ENCODE measurements around the gene GBP1. TPM values are rescaled to one million over a fixed set of nuclear protein-coding genes. Genes with fewer than 3 reads are reported as not detected.
"Not testable (repeated sequence)": the region's sequence is repeated elsewhere in the genome, so short reads cannot be mapped to it uniquely, and the experiment has no call there.

The GBP1 gene
- total and polyA plus RNA-seq, 7 donors: 4.2 to 72.1 (median 24.2) TPM

DNA sequence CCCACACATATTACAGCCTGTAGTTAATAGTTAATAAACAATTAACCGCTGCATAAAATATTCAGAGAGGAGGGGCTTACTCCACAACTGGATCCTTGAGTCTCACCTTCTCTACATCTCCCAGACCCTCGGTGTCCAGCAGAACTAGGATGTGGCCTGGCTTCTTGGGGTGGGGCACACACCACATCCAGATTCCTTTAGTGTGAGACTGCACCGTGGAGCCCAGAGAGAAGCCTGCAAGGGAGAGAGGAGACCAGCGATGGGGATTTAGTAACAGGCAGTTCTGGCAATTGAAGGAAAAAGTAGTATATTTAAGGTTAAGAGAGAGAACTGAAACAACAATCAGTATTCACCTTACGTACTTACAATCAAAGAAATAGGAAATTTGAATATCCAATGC is 4.9 kb downstream of the GBP1 start:
- H3K27me3 ChIP-seq: no peaks in the 10 kb centered on the region
- 77 to 88% methylated on average over 5 of the region's 5 CpGs for WGBS, 2 donors
- TF ChIP-seq POLR2AphosphoS5 (IDR thresholded peaks at IDR 0.05): no peak
- TF ChIP-seq, protein P1, sequence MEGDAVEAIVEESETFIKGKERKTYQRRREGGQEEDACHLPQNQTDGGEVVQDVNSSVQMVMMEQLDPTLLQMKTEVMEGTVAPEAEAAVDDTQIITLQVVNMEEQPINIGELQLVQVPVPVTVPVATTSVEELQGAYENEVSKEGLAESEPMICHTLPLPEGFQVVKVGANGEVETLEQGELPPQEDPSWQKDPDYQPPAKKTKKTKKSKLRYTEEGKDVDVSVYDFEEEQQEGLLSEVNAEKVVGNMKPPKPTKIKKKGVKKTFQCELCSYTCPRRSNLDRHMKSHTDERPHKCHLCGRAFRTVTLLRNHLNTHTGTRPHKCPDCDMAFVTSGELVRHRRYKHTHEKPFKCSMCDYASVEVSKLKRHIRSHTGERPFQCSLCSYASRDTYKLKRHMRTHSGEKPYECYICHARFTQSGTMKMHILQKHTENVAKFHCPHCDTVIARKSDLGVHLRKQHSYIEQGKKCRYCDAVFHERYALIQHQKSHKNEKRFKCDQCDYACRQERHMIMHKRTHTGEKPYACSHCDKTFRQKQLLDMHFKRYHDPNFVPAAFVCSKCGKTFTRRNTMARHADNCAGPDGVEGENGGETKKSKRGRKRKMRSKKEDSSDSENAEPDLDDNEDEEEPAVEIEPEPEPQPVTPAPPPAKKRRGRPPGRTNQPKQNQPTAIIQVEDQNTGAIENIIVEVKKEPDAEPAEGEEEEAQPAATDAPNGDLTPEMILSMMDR (IDR thresholded peaks at IDR 0.05): no peak
- TF ChIP-seq POLR2A (IDR thresholded peaks at IDR 0.05): no peak
- no peak for TF ChIP-seq EP300 (IDR thresholded peaks at IDR 0.05)

DNA sequence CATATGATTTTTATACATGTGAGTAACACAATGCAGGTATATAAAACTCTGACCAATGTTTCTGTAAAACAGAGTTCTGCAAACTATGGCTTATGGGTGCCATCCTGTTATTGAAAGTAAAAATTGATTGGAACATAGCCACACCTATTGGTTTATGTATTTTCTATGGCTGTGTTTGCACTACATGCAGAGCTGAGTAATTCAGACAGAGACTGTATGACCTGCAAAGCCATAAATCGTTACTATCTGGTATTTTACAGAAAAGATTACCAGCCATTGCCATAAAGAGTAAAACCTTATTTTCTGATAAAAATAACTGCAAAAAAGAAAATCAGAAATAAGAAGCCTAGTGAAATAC is 13.1 kb downstream of the GBP1 start:
- TF ChIP-seq, protein P1 (IDR thresholded peaks at IDR 0.05): no peak
- TF ChIP-seq POLR2A (IDR thresholded peaks at IDR 0.05) (no peak), POLR2AphosphoS5 (IDR thresholded peaks at IDR 0.05) (no peak), EP300 (IDR thresholded peaks at IDR 0.05) (no peak)
- H3K27ac ChIP-seq: no peak overlapping the region
- intact Hi-C loops (cut with DNase I): no loop called here
- H3K4me1 ChIP-seq: no peaks in the 10 kb centered on the region
- H3K36me3 ChIP-seq: peaks cover 21 to 71% (median 48%) of the 10 kb centered on the region in 4 donors
- WGBS, 2 donors: 24 to 65% methylated on average over 1 of the region's 1 CpG
- H3K4me3 ChIP-seq: no peak overlapping the region
- H3K27me3 ChIP-seq: no peaks in the 10 kb centered on the region
- no peaks in the 10 kb centered on the region for H3K9me3 ChIP-seq
- no peak for DNase-seq

More for the DNA sequence above, 4.9 kb downstream of the GBP1 start:
- no peaks in the 10 kb centered on the region for H3K9me3 ChIP-seq
- intact Hi-C loops (cut with DNase I): loop anchor here (5.0 kb wide), 1 partner anchor 38 kb away; the partner anchor contains the start of gene GBP3
- H3K4me1 ChIP-seq: peaks cover 0 to 37% (median 21%) of the 10 kb centered on the region in 4 donors
- no peak overlapping the region for H3K27ac ChIP-seq
- H3K4me3 ChIP-seq: no peak overlapping the region
- no peak for DNase-seq
- H3K36me3 ChIP-seq: peaks cover 18 to 61% (median 40%) of the 10 kb centered on the region in 4 donors

DNA sequence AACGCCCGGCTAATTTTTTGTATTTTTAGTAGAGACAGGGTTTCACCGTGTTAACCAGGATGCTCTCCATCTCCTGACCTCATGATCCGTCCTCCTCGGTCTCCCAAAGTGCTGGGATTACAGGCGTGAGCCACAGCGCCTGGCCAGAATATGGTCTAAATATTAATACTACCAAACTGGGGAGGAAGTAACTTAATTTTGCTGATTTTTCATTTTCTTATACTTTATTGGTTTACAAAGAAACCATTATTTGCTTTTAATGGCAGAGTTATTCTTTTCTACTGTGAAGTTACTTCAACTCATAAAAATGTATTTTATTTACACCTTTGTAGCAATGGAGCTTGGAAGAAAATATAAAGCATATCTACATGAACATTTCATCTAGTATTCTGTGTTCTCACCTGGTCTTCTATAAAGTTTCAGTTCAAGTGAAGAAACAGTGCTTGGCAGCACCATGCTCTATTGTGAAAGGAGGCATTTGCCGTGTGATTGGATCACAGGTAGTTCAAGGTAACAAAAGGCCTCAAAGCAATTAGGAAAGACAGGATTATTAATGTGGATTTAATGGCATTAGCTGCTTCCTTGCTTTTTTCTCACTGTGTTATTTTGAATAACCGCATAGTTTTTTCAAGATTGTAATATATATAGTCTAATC is 13.6 kb downstream of the GBP1 start:
- H3K4me3 ChIP-seq: no peak overlapping the region
- intact Hi-C loops (cut with DNase I): no loop called here
- no peaks in the 10 kb centered on the region for H3K4me1 ChIP-seq
- H3K36me3 ChIP-seq: peaks cover 21 to 66% (median 43%) of the 10 kb centered on the region in 4 donors
- no peak for DNase-seq
- 83 to 87% methylated on average over 9 of the region's 9 CpGs for WGBS, 2 donors
- no peaks in the 10 kb centered on the region for H3K27me3 ChIP-seq
- no peaks in the 10 kb centered on the region for H3K9me3 ChIP-seq
- TF ChIP-seq, protein P1 (IDR thresholded peaks at IDR 0.05): no peak
- TF ChIP-seq EP300 (IDR thresholded peaks at IDR 0.05): no peak
- TF ChIP-seq POLR2A (IDR thresholded peaks at IDR 0.05): no peak
- TF ChIP-seq POLR2AphosphoS5 (IDR thresholded peaks at IDR 0.05): no peak
- H3K27ac ChIP-seq: no peak overlapping the region

DNA sequence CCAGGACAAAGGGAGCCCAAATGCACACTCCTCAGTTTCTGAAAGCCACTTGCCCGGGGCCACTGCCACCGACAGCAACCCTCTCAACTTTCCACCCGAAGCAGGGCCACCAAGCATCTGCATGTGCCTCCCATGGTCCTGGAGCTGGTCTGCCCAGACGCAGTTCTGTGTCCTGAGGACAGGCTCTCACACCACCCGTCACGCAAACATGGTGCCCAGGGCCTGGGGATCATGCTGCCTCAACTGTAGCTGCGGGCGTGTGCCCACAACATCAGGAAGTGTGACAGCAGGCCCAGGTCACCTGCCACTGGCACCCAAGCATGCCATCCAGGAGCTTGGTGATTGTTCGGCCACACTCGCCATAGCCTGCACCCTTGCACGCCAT is 14.4 kb downstream of the GBP1 start:
- no peaks in the 10 kb centered on the region for H3K27me3 ChIP-seq
- peaks cover 21 to 58% (median 35%) of the 10 kb centered on the region in 4 donors for H3K36me3 ChIP-seq
- no peak overlapping the region for H3K4me3 ChIP-seq
- TF ChIP-seq POLR2A (IDR thresholded peaks at IDR 0.05) (no peak), EP300 (IDR thresholded peaks at IDR 0.05) (no peak), POLR2AphosphoS5 (IDR thresholded peaks at IDR 0.05) (no peak)
- TF ChIP-seq, protein P1 (IDR thresholded peaks at IDR 0.05): no peak
- no peak for DNase-seq
- H3K9me3 ChIP-seq: no peaks in the 10 kb centered on the region
- H3K27ac ChIP-seq: no peak overlapping the region
- no peaks in the 10 kb centered on the region for H3K4me1 ChIP-seq
- intact Hi-C loops (cut with DNase I): no loop called here
- 97% methylated on average over 11 of the region's 11 CpGs for WGBS, 2 donors

DNA sequence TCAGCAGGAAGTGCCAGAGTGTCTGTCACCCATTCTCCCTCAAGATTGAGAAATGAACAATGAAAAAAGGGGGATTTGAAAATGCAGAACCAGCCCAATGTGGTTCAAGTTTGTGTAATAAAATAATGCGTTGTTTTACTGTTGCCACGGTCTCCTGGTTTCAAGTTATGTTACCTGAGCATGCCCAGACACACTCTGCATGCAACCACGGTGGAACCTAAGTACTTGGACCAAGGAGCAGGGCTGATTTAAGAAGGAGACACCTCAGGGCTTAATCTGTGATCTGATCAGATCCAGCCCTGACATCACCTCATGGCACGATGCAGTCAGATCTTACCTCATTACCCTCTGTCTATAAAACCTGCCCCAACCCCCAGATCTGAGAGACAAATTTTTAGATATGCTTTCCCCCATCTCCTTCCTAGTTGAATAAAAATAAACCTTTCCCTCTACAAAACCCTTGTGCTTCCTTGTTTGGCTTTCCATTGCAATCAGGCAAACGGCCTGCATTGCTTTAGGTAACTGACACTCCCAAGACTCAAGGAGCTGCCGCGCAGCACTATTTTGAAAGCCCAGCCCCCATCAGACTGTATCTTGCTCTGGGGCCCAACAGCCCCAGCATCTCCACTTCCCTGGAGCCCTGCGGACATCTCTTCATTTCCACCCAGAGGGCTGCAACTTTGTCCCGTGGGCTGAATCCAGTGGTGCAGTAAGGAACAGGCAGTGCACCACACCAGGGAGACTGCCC is 14.9 kb downstream of the GBP1 start:
- H3K4me3 ChIP-seq; H3K27ac ChIP-seq; intact Hi-C loops (cut with DNase I); H3K27me3 ChIP-seq; H3K9me3 ChIP-seq; H3K4me1 ChIP-seq; DNase-seq: not testable (repeated sequence)
- WGBS, 2 donors: 44 to 72% methylated on average over 9 of the region's 9 CpGs
- H3K36me3 ChIP-seq: peaks cover 19 to 52% (median 32%) of the 10 kb centered on the region in 4 donors

DNA sequence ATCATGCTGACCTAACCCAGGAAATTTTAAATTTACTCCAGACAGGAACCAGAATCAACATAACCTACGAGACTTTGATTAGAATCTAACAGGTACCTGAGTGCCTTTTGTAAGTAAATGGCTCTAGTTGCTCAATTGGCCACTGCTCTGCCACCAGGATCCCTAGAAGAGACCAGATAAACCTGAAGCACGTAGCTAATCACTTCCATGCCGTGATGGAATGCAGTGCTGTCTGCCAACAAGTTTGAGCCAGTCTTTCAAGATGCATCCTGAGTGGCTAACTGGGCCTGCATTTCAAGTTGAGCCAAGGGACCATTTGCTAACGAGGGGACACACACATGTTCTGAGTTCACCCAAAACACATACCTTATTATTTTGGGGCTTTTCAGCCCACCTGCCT is 15.8 kb downstream of the GBP1 start:
- H3K9me3 ChIP-seq; H3K27me3 ChIP-seq; H3K4me3 ChIP-seq; intact Hi-C loops (cut with DNase I); H3K4me1 ChIP-seq; H3K27ac ChIP-seq; DNase-seq: not testable (repeated sequence)
- 91 to 95% methylated on average over 2 of the region's 4 CpGs for WGBS, 2 donors
- H3K36me3 ChIP-seq: peaks cover 16 to 46% (median 28%) of the 10 kb centered on the region in 4 donors
